Activated B cell treated with CpG ODN at 0.5 μM for 24 hours (primary cell): ENCODE measurements around the gene SHC4. TPM values are rescaled to one million over a fixed set of nuclear protein-coding genes. Genes with fewer than 3 reads are reported as not detected.

Experiments used
- ATAC-seq: fragments of 200-7000 bp; cut with Tn5 transposase; one replicate; pipeline ENCODE4 v1.10.0; 2021; ENCODE audit warnings: low read depth, mild to moderate bottlenecking, moderate library complexity
- CTCF ChIA-PET: fragments of 350-600 bp; sonication (Branson Sonifier 250); formaldehyde crosslinking; loops from one replicate; lab custom pipeline; 2021; ENCODE audit warnings: antibody characterized with exemption; lab: Charles Lee
- POLR2A ChIA-PET: fragments of 350-600 bp; sonication (Branson Sonifier 250); formaldehyde crosslinking; loops from one replicate; lab custom pipeline; 2021; ENCODE audit warnings: antibody characterized with exemption; lab: Charles Lee
- DNase-seq: peaks from one replicate; pipeline ENCODE4 v3.0.0; 2022
- H3K27ac Mint-ChIP-seq: one replicate; pipeline ENCODE4 v1.8.0; 2020; ENCODE audit warnings: mixed read lengths
- H3K27me3 Mint-ChIP-seq: one replicate; pipeline ENCODE4 v1.8.0; 2021; ENCODE audit warnings: mixed read lengths
- H3K36me3 Mint-ChIP-seq: one replicate; pipeline ENCODE4 v1.8.0; 2021; ENCODE audit warnings: low read depth, mixed read lengths
- H3K4me1 Mint-ChIP-seq: one replicate; pipeline ENCODE4 v1.8.0; 2021; ENCODE audit warnings: mixed read lengths
- H3K4me3 Mint-ChIP-seq: one replicate; pipeline ENCODE4 v1.8.0; 2020; ENCODE audit warnings: mild to moderate bottlenecking, mixed read lengths
- H3K9me3 Mint-ChIP-seq: one replicate; pipeline ENCODE4 v1.8.0; 2020; ENCODE audit warnings: mixed read lengths
- intact Hi-C: fragments of 100-400 bp; cut with micrococcal nuclease; formaldehyde crosslinking; loops from one replicate; pipeline ENCODE4 v1.15.1; 2024
- total RNA-seq: library from RNA; stranded (reverse); gene quantifications from 2 replicates; pipeline ENCODE4 v1.2.3, GENCODE V29; 2022
- TF ChIP-seq, protein P1 (sequence below): fragments of 200-600 bp; IDR thresholded peaks from one replicate; pipeline ENCODE4 v1.8.0; 2022; ENCODE audit warnings: antibody characterized with exemption, mild to moderate bottlenecking

SHC4 gene
- total RNA-seq, 1 donor from 2014 or later, result not detected

DNA sequence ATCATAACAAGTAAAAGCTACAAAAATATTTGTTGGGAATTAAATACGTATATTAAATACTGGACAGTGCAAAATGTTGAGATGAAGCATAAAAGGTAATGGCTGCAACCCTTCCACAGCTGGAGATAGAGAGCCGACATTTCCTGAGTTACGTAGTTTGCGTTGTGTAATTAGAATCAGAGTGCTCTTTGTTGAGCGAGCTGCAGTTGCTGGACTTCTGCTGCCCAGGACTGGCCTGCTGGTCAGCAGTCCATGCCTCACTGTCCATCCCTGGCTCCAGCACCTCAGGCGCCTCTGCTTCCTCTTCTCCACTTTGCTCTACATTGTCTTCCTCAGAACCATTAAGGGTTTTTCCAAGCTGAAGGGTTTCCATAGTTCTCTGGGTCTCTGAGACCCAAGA is 28.4 kb upstream of the SHC4 start:
- peaks cover 63% of the 10 kb centered on the region for H3K36me3 Mint-ChIP-seq
- H3K27me3 Mint-ChIP-seq, result no peaks in the 10 kb centered on the region
- TF ChIP-seq, protein P1, sequence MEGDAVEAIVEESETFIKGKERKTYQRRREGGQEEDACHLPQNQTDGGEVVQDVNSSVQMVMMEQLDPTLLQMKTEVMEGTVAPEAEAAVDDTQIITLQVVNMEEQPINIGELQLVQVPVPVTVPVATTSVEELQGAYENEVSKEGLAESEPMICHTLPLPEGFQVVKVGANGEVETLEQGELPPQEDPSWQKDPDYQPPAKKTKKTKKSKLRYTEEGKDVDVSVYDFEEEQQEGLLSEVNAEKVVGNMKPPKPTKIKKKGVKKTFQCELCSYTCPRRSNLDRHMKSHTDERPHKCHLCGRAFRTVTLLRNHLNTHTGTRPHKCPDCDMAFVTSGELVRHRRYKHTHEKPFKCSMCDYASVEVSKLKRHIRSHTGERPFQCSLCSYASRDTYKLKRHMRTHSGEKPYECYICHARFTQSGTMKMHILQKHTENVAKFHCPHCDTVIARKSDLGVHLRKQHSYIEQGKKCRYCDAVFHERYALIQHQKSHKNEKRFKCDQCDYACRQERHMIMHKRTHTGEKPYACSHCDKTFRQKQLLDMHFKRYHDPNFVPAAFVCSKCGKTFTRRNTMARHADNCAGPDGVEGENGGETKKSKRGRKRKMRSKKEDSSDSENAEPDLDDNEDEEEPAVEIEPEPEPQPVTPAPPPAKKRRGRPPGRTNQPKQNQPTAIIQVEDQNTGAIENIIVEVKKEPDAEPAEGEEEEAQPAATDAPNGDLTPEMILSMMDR, result no peak
- CTCF ChIA-PET, result interaction anchor here (1.6 kb wide), 1 partner anchor 17 kb away, joined by 11 read pairs; no protein-coding TSS in a partner anchor
- intact Hi-C loops, result loop anchor here (5.0 kb wide), 1 partner anchor 155 kb away; no protein-coding TSS in a partner anchor
- H3K4me1 Mint-ChIP-seq, result peaks cover 5% of the 10 kb centered on the region
- ATAC-seq (no peak), DNase-seq (no peak)
- POLR2A ChIA-PET, result no interaction called here
- no peak overlapping the region for H3K4me3 Mint-ChIP-seq
- peak overlapping the region; percentile 5 for H3K27ac Mint-ChIP-seq
- H3K9me3 Mint-ChIP-seq, result no peaks in the 10 kb centered on the region

DNA sequence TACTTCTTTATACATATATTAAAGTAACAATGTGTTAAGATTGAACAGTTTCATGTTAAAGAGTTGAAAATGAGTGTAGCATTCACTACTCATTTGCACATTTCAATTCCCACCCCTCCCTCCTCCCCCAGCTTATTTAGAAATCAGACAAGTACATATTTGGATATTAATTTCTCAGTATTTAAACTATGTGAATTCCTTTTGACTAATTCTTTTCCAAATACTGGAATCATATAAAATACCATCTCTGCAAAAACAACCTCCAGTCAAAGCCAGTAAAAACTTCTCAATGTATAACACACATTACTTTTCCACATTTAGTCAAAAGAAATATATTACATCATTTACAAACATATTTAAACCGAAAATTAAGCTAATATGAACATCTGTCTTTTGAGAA is 25.5 kb upstream of the SHC4 start:
- intact Hi-C loops, result no loop called here
- no peaks in the 10 kb centered on the region for H3K9me3 Mint-ChIP-seq
- peaks cover 39% of the 10 kb centered on the region for H3K36me3 Mint-ChIP-seq
- POLR2A ChIA-PET, result no interaction called here
- peaks cover 5% of the 10 kb centered on the region for H3K4me1 Mint-ChIP-seq
- H3K27me3 Mint-ChIP-seq, result no peaks in the 10 kb centered on the region
- CTCF ChIA-PET, result interaction anchor here (0.6 kb wide), 1 partner anchor 67 kb away, joined by 3 read pairs; no protein-coding TSS in a partner anchor
- H3K4me3 Mint-ChIP-seq, result no peak overlapping the region
- TF ChIP-seq, protein P1, result no peak
- ATAC-seq (no peak), DNase-seq (no peak)
- H3K27ac Mint-ChIP-seq, result no peak overlapping the region

DNA sequence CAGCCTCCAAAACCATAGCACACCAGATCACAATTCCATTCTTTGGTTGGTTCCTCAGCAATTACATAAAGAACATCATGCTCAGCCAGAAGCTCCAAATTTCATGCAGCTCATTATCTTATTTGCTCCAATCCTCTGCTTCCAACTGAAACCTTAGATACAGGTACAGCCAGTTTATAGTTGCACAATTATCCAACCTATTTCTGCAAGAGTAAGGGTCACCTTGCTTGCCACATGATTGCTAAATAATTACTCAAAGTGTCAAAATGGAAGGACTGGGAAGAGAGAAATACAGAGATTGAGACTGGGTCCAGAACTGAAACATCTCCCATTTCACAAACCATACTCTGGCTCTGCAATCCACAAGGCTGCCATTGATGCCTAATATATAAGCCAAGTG is 23.4 kb upstream of the SHC4 start:
- Mint-ChIP-seq H3K4me3 (no peak overlapping the region), H3K36me3 (peaks cover 22% of the 10 kb centered on the region), H3K9me3 (no peaks in the 10 kb centered on the region), H3K27me3 (peaks cover 2% of the 10 kb centered on the region), H3K4me1 (no peaks in the 10 kb centered on the region), H3K27ac (no peak overlapping the region)
- intact Hi-C loops, result no loop called here
- POLR2A ChIA-PET, result no interaction called here
- CTCF ChIA-PET, result interaction anchor here (1.0 kb wide), 1 partner anchor 11 kb away, joined by 3 read pairs; no protein-coding TSS in a partner anchor
- DNase-seq, result no peak
- TF ChIP-seq, protein P1, result no peak
- no peak for ATAC-seq

DNA sequence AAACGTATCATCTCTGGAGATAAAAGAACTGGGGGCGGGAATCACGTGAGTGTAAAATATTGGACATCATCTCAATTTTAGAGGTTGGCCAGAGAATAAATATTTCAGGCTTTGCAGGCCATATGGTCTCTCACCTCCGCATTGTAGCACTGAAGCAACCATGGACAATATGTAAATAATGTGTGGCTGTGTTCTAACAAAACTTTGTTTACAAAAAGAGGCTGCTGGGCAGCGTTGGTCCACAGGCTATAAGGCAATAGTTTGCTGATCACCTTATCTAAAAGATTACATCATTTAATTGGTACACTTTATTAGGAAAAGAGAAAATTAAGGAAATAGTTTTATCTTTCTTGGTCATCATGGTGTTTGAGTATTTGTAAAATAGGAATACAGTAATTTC is 22.5 kb upstream of the SHC4 start:
- ChIA-PET CTCF (interaction anchor here (1.0 kb wide), 1 partner anchor 10 kb away, joined by 3 read pairs; no protein-coding TSS in a partner anchor), POLR2A (no interaction called here)
- ATAC-seq (no peak), DNase-seq (no peak)
- Mint-ChIP-seq H3K4me1 (no peaks in the 10 kb centered on the region), H3K27me3 (peaks cover 8% of the 10 kb centered on the region), H3K27ac (no peak overlapping the region), H3K9me3 (no peaks in the 10 kb centered on the region), H3K36me3 (peaks cover 14% of the 10 kb centered on the region), H3K4me3 (no peak overlapping the region)
- TF ChIP-seq, protein P1, result no peak
- intact Hi-C loops, result no loop called here

DNA sequence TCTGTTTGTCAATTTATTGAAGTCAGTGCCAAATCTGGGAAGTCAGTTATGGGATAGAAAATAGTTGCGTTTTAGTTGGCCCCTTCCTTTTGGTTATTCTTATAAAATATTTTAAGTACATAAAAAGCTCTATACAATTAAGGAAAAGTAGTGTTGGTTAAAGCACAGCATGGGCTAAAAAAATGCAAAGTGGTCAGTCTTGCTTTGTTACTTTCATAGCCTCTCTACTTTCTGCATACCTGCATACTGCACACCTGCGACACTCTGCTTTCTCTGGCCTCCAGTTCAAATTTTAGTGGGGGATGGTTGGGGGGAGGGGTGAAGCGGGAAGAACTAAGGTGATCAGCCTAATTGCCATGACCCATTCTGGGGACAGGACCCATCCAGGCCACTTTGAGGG is 21.8 kb upstream of the SHC4 start:
- Mint-ChIP-seq H3K27ac (no peak overlapping the region), H3K9me3 (no peaks in the 10 kb centered on the region), H3K4me3 (no peak overlapping the region), H3K27me3 (peaks cover 8% of the 10 kb centered on the region), H3K36me3 (peaks cover 11% of the 10 kb centered on the region), H3K4me1 (no peaks in the 10 kb centered on the region)
- ChIA-PET POLR2A (no interaction called here), CTCF (interaction anchor here (1.4 kb wide), 1 partner anchor 9 kb away, joined by 7 read pairs; no protein-coding TSS in a partner anchor)
- TF ChIP-seq, protein P1, result no peak
- intact Hi-C loops, result no loop called here
- ATAC-seq, result no peak
- DNase-seq, result no peak
